Duodenal mucosa (tissue), 2 donors: Measurements from ENCODE around the gene FILIP1L.
A peak's percentile ranks its signal among the peaks of the same experiment; 100 is the strongest.

Source experiments
- H3K27ac ChIP-seq: one replicate; pipeline ENCODE4 v1.7.0; 2013; ENCODE audit warnings: low read depth, low read length
- H3K27me3 ChIP-seq, 2 donors: one replicate each; pipeline ENCODE4 v1.7.0; 2013; ENCODE audit warnings: low read length in 2 of 2, control low read depth in 1 of 2; ENCODE audit not compliant: insufficient read depth in 2 of 2, control insufficient read depth in 1 of 2
- H3K36me3 ChIP-seq, 2 donors: one replicate each; pipeline ENCODE4 v1.7.0; 2013; ENCODE audit warnings: low read length in 2 of 2, control low read depth in 1 of 2; ENCODE audit not compliant: insufficient read depth in 2 of 2, control insufficient read depth in 1 of 2
- H3K4me1 ChIP-seq, 2 donors: one replicate each; pipeline ENCODE4 v1.7.0; 2013; ENCODE audit warnings: low read length in 2 of 2, control low read depth in 1 of 2; ENCODE audit not compliant: insufficient read depth in 2 of 2, control insufficient read depth in 1 of 2
- H3K4me3 ChIP-seq, 2 donors: one replicate each; pipeline ENCODE4 v1.7.0; 2013; ENCODE audit warnings: low read length in 2 of 2, low read depth in 1 of 2
- H3K9ac ChIP-seq, 2 donors: one replicate each; pipeline ENCODE4 v1.7.0; 2013; ENCODE audit warnings: low read length in 2 of 2, low read depth in 1 of 2
- H3K9me3 ChIP-seq, 2 donors: one replicate each; pipeline ENCODE4 v1.7.0; 2013; ENCODE audit warnings: low read length in 2 of 2, control low read depth in 1 of 2; ENCODE audit not compliant: control insufficient read depth in 1 of 2

FILIP1L gene

DNA sequence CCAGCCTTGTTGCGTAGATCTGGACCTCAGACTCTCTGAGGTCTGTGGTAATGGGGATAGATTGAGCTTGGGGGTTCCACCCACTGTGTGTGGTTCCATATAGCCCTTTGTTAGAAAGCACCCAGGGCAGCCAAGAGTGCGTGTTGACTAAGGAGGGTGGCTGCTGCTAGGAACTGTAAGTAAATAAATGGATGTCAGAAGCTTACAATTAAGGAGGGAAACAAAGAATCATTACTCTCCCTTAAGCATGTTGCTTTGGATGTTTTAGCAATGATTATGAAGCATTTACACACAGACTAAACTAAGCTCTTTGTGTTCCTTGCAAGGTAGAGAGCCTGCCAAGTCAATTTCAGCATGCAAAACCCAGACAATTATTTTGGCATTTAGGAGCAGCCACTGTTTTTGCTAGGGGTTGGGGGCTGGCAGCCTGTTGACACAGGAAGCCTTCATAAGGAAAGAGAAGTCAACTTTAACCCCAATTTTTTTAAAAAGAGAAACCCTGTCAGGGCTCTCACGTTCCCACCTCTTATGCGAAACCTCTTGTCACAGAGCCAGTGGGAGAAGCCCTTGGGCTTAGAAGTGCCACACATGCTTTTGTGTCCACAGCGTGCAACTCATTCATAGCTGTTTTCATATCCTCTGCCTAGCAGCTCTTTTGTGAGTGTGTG lies 168.8 kb downstream of the FILIP1L start:
- H3K9ac ChIP-seq = no peak overlapping the region
- H3K4me1 ChIP-seq = peaks cover 17 to 22% of the 10 kb centered on the region in 2 donors
- H3K27ac ChIP-seq = no peak overlapping the region
- no peaks in the 10 kb centered on the region for H3K27me3 ChIP-seq
- no peak overlapping the region for H3K4me3 ChIP-seq
- no peaks in the 10 kb centered on the region for H3K36me3 ChIP-seq
- H3K9me3 ChIP-seq = no peaks in the 10 kb centered on the region

GRCh38 chr3:99943931-99944761 lies 170.2 kb downstream of the FILIP1L start:
- Histone ChIP-seq H3K9me3 (no peaks in the 10 kb centered on the region), H3K4me1 (peaks cover 14 to 17% of the 10 kb centered on the region in 2 donors), H3K27me3 (no peaks in the 10 kb centered on the region), H3K27ac (no peak overlapping the region), H3K36me3 (no peaks in the 10 kb centered on the region), H3K9ac (no peak overlapping the region), H3K4me3 (no peak overlapping the region)

DNA sequence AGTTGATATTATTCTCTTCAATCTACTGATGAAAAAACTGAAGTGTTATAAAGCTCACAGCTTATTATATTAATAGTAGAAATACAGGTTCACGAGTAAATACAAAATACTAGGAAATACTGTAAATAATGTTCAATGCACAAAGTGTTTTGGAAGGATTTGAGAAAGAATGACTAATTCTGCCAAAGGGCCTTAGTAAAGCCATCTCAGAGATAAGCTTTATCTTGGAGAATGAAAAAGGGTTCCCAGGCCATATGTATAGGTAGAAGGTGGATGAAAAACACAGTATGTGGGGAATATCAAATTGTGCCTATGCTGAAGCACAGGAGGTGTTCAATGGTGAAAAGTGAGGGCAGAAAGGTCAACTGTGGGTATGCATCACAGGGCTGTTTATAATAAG lies 173.1 kb downstream of the FILIP1L start:
- Histone ChIP-seq H3K36me3 (no peaks in the 10 kb centered on the region), H3K9me3 (no peaks in the 10 kb centered on the region), H3K4me1 (peaks cover 17 to 23% of the 10 kb centered on the region in 2 donors), H3K27me3 (no peaks in the 10 kb centered on the region), H3K27ac (no peak overlapping the region), H3K4me3 (no peak overlapping the region), H3K9ac (no peak overlapping the region)

GRCh38 chr3:99940350-99940749 lies 174.0 kb downstream of the FILIP1L start:
- H3K4me3 ChIP-seq = no peak overlapping the region
- no peaks in the 10 kb centered on the region for H3K36me3 ChIP-seq
- H3K9ac ChIP-seq = no peak overlapping the region
- H3K4me1 ChIP-seq = peaks cover 16 to 24% of the 10 kb centered on the region in 2 donors
- no peaks in the 10 kb centered on the region for H3K9me3 ChIP-seq
- no peaks in the 10 kb centered on the region for H3K27me3 ChIP-seq
- peak overlapping the region; percentile 5 for H3K27ac ChIP-seq

GRCh38 chr3:99939876-99940275 lies 174.4 kb downstream of the FILIP1L start:
- peaks cover 14 to 24% of the 10 kb centered on the region in 2 donors for H3K4me1 ChIP-seq

DNA sequence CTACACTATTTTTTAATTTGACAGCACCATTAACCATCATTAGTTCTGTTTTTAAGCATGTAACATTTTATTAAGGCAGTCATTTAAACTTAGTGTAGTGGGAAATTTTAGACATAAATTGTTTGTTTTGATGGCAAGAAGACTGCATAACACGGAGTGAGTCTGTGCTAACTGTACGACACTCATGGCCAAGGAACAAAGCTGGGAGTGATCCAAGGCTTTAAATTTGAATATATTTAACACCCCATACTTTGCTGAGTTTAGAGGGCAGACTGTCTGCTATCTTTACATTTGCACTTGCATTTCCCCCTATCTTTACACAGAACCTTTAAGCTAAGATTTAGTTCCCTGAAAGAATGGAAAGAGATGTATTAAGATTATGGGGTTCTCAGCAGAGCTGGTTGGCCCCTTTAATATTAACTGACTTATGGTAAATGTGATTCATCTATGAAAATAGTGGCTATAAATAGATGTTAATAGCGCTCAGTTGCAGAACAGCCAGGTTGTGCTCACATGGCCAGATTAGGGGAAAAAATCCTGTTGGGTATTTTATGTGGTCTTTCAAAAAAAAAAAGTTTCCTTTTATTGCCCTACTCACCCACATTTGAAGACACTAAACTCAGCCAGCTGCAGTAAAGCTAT lies 175.9 kb downstream of the FILIP1L start:
- Histone ChIP-seq H3K4me3 (no peak overlapping the region), H3K9ac (no peak overlapping the region), H3K4me1 (peaks cover 6 to 22% of the 10 kb centered on the region in 2 donors), H3K27me3 (no peaks in the 10 kb centered on the region), H3K9me3 (no peaks in the 10 kb centered on the region), H3K36me3 (no peaks in the 10 kb centered on the region), H3K27ac (no peak overlapping the region)

More at GRCh38 chr3:99939876-99940275, 174.4 kb downstream of the FILIP1L start:
- Histone ChIP-seq H3K36me3 (no peaks in the 10 kb centered on the region), H3K27me3 (no peaks in the 10 kb centered on the region), H3K27ac (no peak overlapping the region), H3K4me3 (no peak overlapping the region), H3K9ac (no peak overlapping the region), H3K9me3 (no peaks in the 10 kb centered on the region)

GRCh38 chr3:99934975-99935797 lies 179.1 kb downstream of the FILIP1L start:
- H3K36me3 ChIP-seq = no peaks in the 10 kb centered on the region
- H3K9ac ChIP-seq = no peak overlapping the region
- no peaks in the 10 kb centered on the region for H3K27me3 ChIP-seq
- H3K4me1 ChIP-seq = peaks cover 6 to 22% of the 10 kb centered on the region in 2 donors
- no peak overlapping the region for H3K27ac ChIP-seq
- H3K4me3 ChIP-seq = no peak overlapping the region
- H3K9me3 ChIP-seq = no peaks in the 10 kb centered on the region

GRCh38 chr3:99933971-99934750 lies 180.1 kb downstream of the FILIP1L start:
- H3K4me3 ChIP-seq = no peak overlapping the region
- no peak overlapping the region for H3K9ac ChIP-seq
- no peaks in the 10 kb centered on the region for H3K27me3 ChIP-seq
- H3K9me3 ChIP-seq = no peaks in the 10 kb centered on the region
- no peaks in the 10 kb centered on the region for H3K36me3 ChIP-seq
- peaks cover 6 to 22% of the 10 kb centered on the region in 2 donors for H3K4me1 ChIP-seq
- no peak overlapping the region for H3K27ac ChIP-seq

- Histone ChIP-seq H3K4me3 (no peak overlapping the region), H3K27me3 (no peaks in the 10 kb centered on the region), H3K9me3 (no peaks in the 10 kb centered on the region), H3K36me3 (no peaks in the 10 kb centered on the region), H3K9ac (no peak overlapping the region), H3K27ac (no peak overlapping the region), H3K4me1 (peaks cover 7 to 12% of the 10 kb centered on the region in 2 donors)
Observed at GRCh38 chr3:99931059-99931458, 183.2 kb downstream of the FILIP1L start.
